Measurements from ENCODE around the gene ATG12.
"Not testable (repeated sequence)": the region's sequence is repeated elsewhere in the genome, so short reads cannot be mapped to it uniquely, and the experiment has no call there.

The ATG12 gene

GRCh38 chr5:115842089-115842935 lies 947 bp upstream of the ATG12 start:
- DNase-seq, result no peak

GRCh38 chr5:115840873-115841272 lies 492 bp downstream of the ATG12 start:
- no peak for DNase-seq

- peak; percentile 12 for DNase-seq
These were observed 2.4 kb downstream of the ATG12 start for GRCh38 chr5:115838885-115839518.

GRCh38 chr5:115835481-115835880 lies 5.9 kb downstream of the ATG12 start:
- no peak for DNase-seq

- DNase-seq, result no peak
These were observed 10.1 kb downstream of the ATG12 start for GRCh38 chr5:115831163-115831768.

- DNase-seq, result no peak
These were observed 11.5 kb downstream of the ATG12 start for GRCh38 chr5:115829913-115830312.

GRCh38 chr5:115825948-115826347 lies 15.4 kb downstream of the ATG12 start:
- DNase-seq, result no peak

- not testable (repeated sequence) for DNase-seq
These were observed 16.4 kb downstream of the ATG12 start for GRCh38 chr5:115824983-115825382.

GRCh38 chr5:115820846-115821245 lies 20.5 kb downstream of the ATG12 start:
- DNase-seq, result no peak

GRCh38 chr5:115818821-115819220 lies 22.5 kb downstream of the ATG12 start:
- no peak for DNase-seq

GRCh38 chr5:115817386-115817785 lies 24.0 kb downstream of the ATG12 start:
- no peak for DNase-seq

- DNase-seq, result no peak
These were observed 24.9 kb downstream of the ATG12 start, which contains the start of gene CDO1 for GRCh38 chr5:115816226-115817081. CDO1 (minus strand) TSS chr5:115816659; CDS start chr5:115816397, 262 bp downstream.

- DNase-seq, result no peak
These were observed 25.6 kb downstream of the ATG12 start for GRCh38 chr5:115815693-115816225.

GRCh38 chr5:115815006-115815692 lies 26.2 kb downstream of the ATG12 start:
- no peak for DNase-seq

GRCh38 chr5:115813719-115814118 lies 27.6 kb downstream of the ATG12 start:
- DNase-seq, result no peak

- DNase-seq, result no peak
These were observed 29.0 kb downstream of the ATG12 start for GRCh38 chr5:115812372-115812771.

- DNase-seq, result no peak
These were observed 30.0 kb downstream of the ATG12 start for GRCh38 chr5:115811406-115811805.

- DNase-seq, result no peak
These were observed 30.6 kb downstream of the ATG12 start for GRCh38 chr5:115810761-115811160.

GRCh38 chr5:115809946-115810345 lies 31.4 kb downstream of the ATG12 start:
- no peak for DNase-seq

GRCh38 chr5:115808066-115808465 lies 33.3 kb downstream of the ATG12 start:
- DNase-seq, result not testable (repeated sequence)

- DNase-seq, result no peak
These were observed 33.7 kb downstream of the ATG12 start for GRCh38 chr5:115807654-115808052.
